Loucy (cell line): ENCODE measurements around the gene SHISAL2B.

Experiments used
- CTCF ChIP-seq: fragments of 200-600 bp; sonication (generic); conservative IDR thresholded peaks from 2 replicates; pipeline ENCODE4 v1.5.1; 2014; ENCODE audit warnings: mild to moderate bottlenecking, antibody characterized with exemption, low read length
- EZH2phosphoT487 ChIP-seq: fragments of 200-600 bp; IDR thresholded peaks from 2 replicates; pipeline ENCODE4 v1.6.1; 2018; ENCODE audit warnings: antibody characterized with exemption, mild to moderate bottlenecking, moderate library complexity, borderline replicate concordance

- TF ChIP-seq CTCF = no peak
- no peak for TF ChIP-seq EZH2phosphoT487
These were observed 35.8 kb upstream of the SHISAL2B start for GRCh38 chr5:64654561-64654938.
